ES-I3 (cell line): Measurements from ENCODE around the gene SPHK2.

Experiments
- H3K36me3 ChIP-seq: 2 replicates; pipeline ENCODE4 v1.6.1; 2013; ENCODE audit warnings: mild to moderate bottlenecking, low read length, control low read depth, moderate library complexity; ENCODE audit not compliant: insufficient read depth
- H3K4me1 ChIP-seq: 2 replicates; pipeline ENCODE4 v1.6.1; 2013; ENCODE audit warnings: mild to moderate bottlenecking, control low read depth, low read length; ENCODE audit not compliant: insufficient read depth
- H3K9ac ChIP-seq: 2 replicates; pipeline ENCODE4 v1.6.1; 2013; ENCODE audit warnings: low read depth, mild to moderate bottlenecking, low read length, moderate library complexity
- H3K9me3 ChIP-seq: 2 replicates; pipeline ENCODE4 v1.6.1; 2013; ENCODE audit warnings: mild to moderate bottlenecking, low read length, moderate library complexity; ENCODE audit not compliant: control insufficient read depth, insufficient read depth

SPHK2 gene

DNA sequence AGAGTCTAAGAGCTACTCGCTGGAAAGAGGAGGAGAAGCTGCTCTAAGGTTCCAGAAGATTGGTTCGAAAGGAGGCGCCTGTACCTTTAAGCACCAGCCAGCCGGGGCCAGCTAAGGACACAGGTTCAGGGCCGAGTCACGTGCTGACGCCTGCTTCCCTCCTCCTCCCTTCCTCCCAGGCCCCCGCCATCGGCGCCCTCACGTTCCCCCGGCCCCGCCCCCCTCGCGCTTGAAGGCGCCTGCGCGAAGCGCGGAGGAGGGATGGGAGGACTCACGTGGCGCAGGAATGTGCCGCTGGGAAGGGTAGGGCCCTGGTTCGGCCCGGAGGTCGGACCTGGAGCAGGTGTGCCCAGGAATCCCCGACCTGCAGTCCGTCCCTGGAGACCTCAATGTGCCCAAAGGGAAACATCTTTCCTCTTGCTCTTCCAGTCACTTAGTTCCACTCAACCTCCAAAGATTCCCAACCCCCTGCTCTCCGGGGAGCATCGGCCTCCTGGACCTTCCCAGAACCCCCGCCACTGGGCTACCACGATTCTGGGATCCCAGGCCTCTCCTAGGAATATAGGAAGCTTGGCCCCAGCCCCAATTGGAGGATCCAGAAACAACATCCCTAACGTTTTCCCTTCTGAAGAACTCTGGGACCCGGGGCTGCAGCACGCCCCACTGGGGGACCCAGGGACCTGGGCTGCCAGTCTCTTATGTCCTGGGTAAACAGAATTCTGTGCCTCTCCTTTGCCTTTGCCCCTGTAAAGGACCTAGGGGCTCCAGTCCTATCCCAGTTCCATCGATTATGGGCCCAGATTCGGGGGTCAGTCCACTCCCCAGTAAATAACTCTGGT, 15.3 kb downstream of the SPHK2 start:
- H3K9me3 ChIP-seq = no peaks in the 10 kb centered on the region

DNA sequence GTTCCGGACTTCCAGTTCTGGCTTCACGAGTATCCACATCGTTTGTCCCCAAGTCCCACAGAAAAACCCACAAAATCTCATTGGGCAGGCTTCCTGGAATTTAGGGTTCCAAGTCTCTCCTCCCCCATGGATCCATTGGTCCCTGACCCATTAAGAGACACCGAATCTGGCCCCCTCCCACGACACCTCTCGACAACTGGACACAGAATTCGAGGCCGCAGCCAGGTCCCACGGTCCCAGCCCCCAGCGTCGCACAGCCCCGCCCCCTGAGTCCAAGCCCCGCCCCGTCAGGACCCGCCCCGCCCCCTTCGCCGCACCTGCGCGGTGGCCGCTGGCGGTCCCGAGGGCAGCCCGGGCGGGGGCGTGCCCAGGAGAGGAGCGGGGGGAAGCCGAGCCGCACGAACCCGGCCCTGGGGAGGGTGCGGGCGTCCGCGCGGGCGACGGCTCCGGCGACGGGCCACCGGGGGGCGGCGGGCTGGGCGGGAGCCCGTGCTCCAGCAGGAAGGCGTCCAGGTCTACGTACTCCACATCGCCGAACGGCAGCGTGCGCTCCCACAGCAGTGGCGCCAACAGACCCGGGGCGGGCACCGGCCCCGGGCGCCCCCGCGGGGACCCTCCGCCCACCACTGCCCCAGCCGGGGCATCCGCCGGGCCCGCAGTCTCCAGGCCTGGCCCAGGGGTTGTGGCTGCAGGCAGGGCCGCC, 16.1 kb downstream of the SPHK2 start:
- peak overlapping the region; percentile 75 for H3K9ac ChIP-seq
- H3K36me3 ChIP-seq = no peaks in the 10 kb centered on the region
- no peaks in the 10 kb centered on the region for H3K9me3 ChIP-seq
- H3K4me1 ChIP-seq = peaks cover 6% of the 10 kb centered on the region

More for the DNA sequence above, 15.3 kb downstream of the SPHK2 start:
- Histone ChIP-seq H3K36me3 (no peaks in the 10 kb centered on the region), H3K4me1 (peaks cover 6% of the 10 kb centered on the region), H3K9ac (peak overlapping the region; percentile 37; the same call in 1 of the 2 replicates)

DNA sequence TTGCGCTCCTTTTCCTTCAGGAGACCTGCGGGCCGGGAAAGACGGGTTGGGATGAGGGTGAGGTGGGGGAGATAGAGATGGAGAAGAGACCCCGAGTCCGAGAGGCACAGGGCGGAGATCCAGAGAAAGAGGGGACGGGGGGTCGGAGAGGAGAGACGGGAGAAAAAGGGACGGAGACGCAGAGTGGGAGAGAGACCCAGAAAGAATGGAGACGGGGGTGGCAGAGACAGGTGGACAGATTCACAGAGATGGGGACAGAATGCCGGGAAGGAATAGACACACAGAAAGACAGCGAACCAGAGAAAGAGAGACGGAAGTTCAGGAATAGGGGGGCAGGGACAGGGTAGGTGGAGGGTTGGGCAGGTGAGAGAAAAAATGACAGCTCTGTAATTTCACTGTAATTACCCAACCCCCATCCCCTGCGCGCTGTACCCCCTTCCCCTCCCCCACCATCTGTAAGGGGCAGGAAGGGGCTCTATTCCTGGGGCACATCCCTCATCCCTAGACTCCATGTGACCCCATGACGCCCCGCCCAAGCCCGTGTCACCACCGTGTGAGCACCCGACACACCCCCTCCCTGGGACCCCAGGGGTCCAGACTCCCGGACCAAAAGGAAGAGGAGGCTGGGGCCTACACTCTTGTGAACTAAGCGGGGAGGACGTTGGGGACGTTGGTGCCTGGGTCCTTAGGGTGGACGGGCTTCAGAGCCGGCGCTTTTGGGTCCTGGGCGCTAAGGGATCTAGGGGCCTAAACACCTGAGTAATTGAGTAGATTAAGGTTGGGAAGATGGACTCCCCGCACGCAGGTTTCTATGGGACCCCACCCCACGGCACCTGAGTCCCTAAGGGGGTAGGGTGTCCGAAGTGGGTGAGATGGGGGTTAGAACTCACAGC, 16.9 kb downstream of the SPHK2 start:
- Histone ChIP-seq H3K36me3 (no peaks in the 10 kb centered on the region), H3K9me3 (no peaks in the 10 kb centered on the region), H3K4me1 (peaks cover 6% of the 10 kb centered on the region), H3K9ac (peak overlapping the region; percentile 75)

DNA sequence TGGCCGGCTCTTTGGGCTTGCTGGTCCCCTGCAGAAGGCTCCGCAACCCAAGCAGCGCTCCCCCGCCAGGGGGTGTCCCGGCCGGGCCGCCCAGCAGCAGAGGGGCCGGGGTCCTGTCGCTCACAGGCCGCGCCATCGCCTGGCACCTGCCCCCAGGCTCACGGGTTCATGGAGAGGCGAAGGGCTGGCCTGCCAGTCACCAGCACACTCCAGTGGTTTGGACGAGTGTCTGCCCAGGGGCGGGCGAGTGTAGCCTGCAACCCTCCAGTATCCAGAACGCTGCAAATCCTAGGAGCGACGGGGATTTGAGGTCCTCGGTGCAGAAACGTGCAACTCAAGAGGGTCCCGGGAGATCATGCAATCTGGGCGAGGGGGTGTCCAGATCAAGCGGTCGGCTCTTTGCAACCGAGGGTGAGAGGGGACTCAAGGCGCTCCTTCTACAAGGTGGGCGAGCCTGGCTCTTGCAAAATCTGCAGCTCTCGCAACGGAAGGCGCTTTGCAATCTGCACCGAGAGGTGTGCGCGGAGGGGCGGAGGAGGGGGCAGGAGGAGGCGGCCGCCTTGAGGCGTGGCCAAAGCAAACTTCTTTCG, 17.6 kb downstream of the SPHK2 start, which contains the start of gene DBP:
Gene DBP (minus strand): TSS at position 521 of the 590 bp plus-strand sequence. CDS start 385 bp downstream, at position 136.
- peaks cover 6% of the 10 kb centered on the region for H3K4me1 ChIP-seq
- peak within 1 kb of the TSS; percentile 75 for H3K9ac ChIP-seq
- H3K9me3 ChIP-seq = no peaks in the 10 kb centered on the region
- no peaks in the 10 kb centered on the region for H3K36me3 ChIP-seq

DNA sequence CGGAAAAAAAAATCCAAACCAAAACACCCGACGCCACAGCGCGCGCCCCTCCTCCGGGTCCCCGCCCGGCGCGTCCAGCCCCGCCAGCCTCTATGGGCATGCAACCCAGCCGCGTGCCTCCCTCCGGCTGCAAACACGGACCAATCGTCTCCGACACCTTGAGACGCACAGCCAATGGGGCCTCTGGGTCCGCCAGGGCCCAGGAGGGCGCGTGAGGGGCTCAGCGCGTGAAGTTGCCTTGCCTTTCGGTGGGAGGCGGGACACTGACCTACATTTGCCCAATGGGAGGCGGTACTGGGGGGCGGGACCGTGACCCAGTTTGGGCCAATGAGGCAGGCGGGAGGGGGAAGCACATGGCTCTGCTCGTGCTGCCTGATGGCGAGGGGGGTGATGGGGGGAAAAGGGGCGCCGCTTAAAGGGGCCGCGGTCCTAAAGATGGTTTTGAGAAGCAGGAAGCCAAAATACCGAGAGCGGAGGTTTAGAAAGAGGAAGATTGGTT, 18.2 kb downstream of the SPHK2 start:
- H3K4me1 ChIP-seq = peaks cover 6% of the 10 kb centered on the region
- H3K9me3 ChIP-seq = no peaks in the 10 kb centered on the region
- H3K9ac ChIP-seq = peak overlapping the region; percentile 75
- H3K36me3 ChIP-seq = no peaks in the 10 kb centered on the region

DNA sequence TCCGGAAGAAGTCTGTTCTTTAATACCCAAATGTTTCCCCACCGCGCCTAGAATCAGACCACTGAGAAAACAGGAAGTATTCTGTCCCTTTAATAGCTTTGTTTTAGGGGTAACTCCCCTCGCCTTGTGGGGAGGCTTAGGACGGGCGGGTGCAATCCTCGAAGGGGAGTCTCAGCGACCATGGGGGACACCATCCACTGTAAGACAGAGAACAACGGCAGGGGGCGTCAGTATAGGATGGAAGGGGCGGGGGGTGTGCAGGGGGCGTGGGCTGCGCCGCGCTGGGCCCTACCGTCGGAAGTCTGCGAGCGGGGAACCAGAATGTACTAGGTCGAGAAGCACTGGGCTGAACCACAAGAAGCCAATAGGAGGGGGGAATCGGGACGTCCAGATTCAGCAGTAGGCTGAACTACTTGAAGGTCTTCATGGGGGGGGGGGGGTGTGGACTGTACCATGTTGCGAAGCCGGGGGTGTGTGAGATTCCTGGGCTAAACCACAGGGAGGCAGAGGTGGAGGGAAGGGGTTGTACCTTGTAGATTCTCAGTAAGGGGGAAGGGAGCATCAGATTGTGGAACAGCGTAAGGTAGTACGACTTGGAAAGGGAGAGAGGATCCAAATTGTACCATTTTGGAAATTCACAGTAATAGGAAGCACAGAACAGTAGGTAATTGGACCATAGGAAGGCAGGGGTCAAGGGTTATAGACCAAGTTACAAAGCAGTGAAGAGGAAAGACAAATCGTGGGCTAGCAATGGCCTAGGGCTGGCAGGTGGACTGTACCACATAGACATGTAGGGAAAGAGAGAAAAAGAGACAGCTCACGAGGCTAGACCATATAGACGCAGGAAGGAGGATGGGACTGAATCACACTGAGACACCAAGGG, 18.9 kb downstream of the SPHK2 start:
- H3K36me3 ChIP-seq = no peaks in the 10 kb centered on the region
- H3K4me1 ChIP-seq = peaks cover 6% of the 10 kb centered on the region
- H3K9ac ChIP-seq = peak overlapping the region; percentile 73
- no peaks in the 10 kb centered on the region for H3K9me3 ChIP-seq

DNA sequence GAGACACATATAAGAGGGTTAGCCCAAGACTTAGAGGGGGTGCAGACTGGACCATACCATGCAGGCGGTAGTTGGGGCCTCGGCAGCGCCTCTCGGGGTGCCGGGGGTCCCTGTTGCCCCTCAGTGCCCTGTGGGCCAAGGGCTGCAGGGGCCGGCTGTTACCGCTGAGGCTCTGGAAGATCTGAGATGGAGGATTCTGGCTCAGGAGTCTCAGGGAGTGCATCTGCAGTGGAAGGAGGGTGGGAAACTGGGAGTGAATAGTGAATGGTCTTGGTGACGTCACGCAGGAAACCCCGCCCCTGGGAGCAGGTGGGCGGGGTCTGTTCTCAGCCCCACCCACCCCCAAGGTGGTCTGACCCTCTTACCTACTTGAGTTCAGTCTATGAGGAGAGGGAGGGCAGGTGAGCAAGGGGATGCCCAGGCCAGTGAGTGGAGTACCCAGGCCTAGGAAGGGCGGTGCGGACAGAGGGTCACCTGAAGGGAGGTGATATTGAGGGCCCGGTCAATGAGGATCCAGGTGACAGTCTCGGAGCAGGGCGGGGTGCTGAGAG, 19.6 kb downstream of the SPHK2 start:
- Histone ChIP-seq H3K9ac (peak overlapping the region; percentile 51), H3K36me3 (no peaks in the 10 kb centered on the region), H3K4me1 (peaks cover 4% of the 10 kb centered on the region), H3K9me3 (no peaks in the 10 kb centered on the region)

DNA sequence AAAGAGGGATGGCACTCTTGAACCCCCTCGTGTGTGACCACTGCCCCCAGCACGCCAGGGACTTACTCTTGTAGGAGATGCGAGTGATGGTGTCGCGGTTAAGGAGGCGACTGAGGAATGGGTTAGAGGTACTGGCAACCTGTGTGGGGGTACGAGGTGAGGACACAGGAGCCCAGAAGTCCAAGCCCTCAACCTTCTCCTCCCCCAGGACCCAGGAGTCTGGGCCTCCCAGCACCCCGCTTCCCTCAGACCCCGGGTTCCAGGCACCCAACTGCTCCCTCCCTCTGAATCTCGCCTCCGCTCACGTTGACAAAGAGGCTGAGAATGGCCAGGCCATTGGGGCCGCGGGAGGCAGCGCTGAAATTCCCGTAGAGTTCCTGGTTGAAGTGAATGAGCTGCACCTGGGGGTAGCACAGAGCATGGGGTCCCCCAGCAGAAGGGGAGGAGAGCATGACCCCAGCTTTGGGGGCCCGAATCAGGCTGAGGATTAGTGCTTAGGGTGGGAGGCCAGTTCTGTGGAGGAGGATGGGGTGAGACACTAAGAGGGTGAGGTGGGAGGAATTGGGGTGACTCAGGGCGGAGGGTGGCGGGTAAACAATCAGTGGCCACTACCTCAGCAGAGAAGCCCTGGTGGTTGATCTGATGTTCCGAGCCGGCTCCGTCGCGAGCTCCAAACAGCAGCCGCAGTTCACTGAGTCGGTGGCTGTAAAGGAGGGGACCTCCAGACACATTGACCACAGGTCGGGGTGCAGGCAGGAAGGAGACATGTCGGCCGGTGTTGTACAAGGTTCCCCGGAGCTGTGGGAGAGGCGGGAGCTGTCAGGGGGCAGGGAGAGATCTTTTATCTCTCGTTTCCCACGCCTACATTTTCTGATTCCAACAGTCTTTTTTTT, 20.4 kb downstream of the SPHK2 start:
- no peaks in the 10 kb centered on the region; the same call in 1 of the 2 replicates for H3K4me1 ChIP-seq
- H3K9me3 ChIP-seq = no peaks in the 10 kb centered on the region
- H3K36me3 ChIP-seq = no peaks in the 10 kb centered on the region
- H3K9ac ChIP-seq = peak overlapping the region; percentile 51; the same call in 1 of the 2 replicates

DNA sequence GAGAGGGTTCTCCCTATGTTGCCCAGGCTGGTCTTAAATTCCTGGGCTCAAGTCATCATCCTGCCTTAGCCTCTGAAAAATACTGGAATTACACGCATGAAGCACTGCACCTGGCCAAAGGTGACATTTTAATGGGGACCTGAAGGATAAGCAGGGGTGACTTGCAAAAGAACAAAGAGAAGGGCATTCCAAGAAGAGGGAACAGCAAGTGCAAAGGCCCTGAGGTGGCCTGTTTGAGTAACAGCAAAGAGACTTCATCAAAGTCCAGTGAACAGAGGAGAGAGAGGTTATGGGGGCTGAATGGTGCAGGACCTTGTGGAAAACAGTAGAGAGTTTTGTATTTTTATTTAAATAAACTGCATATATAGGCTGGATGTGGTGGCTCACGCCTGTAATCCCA, 22.5 kb downstream of the SPHK2 start:
- Histone ChIP-seq H3K36me3 (no peaks in the 10 kb centered on the region), H3K9me3 (no peaks in the 10 kb centered on the region), H3K4me1 (no peaks in the 10 kb centered on the region; the same call in 1 of the 2 replicates), H3K9ac (no peak overlapping the region)

DNA sequence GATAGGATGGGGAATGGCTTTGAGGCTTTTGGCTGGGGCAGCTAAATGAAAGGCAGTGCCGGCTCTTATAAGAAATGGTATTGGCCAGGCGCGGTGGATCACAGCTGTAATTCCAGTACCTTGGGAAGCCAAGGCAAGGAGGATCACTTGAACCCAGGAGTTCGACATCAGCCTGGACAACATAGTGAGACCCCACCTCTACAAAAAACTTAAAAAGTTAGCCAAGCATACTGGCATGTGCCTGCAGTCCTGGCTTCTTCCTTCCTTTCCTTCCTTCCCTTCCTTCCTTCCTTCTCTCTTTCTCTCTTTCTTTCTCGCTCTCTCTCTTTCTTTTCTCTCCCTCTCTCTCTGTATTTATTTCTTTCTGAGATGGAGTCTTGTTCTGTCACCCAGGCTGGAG, 23.6 kb downstream of the SPHK2 start:
- H3K9ac ChIP-seq = no peak overlapping the region
- H3K4me1 ChIP-seq = no peaks in the 10 kb centered on the region; the same call in 1 of the 2 replicates
- H3K9me3 ChIP-seq = no peaks in the 10 kb centered on the region
- H3K36me3 ChIP-seq = no peaks in the 10 kb centered on the region

DNA sequence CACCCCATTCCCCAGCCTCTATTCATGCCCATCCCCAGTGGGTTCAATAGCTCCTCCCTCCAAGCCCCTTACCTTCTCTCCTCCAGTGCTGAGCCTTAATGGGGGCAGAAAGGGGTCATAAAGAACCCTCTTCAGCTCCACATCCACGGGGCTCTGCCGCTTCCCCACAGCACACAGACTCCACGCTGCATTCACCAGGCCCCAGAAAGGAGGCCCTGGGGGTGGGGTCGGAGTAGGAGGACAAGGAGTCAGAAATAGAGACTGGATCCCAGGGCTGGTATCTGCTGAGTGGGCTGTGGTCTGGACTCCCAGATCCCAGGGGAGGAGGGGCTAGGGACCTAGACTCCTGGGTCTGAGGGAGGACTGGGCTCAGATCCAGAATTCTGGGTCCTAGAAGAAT, 25.0 kb downstream of the SPHK2 start:
- H3K9ac ChIP-seq = peak overlapping the region; percentile 60; the same call in 1 of the 2 replicates
- no peaks in the 10 kb centered on the region for H3K9me3 ChIP-seq
- no peaks in the 10 kb centered on the region for H3K36me3 ChIP-seq
- H3K4me1 ChIP-seq = peaks cover 2% of the 10 kb centered on the region
